GM18498 (cell line): ENCODE results near the gene HAGH.
"Not testable (repeated sequence)": the region's sequence is repeated elsewhere in the genome, so short reads cannot be mapped to it uniquely, and the experiment has no call there.

Source experiments
- ATAC-seq: cut with Tn5 transposase; IDR thresholded peaks from one replicate; pipeline ENCODE4 v1.9.1; 2021; ENCODE audit warnings: mild to moderate bottlenecking, moderate library complexity; ENCODE audit not compliant: unreplicated experiment

HAGH gene

GRCh38 chr16:1826691-1827573, at the start of gene HAGH, which contains the start of gene FAHD1:
TSS of gene HAGH (minus strand) at chr16:1826825. CDS start at chr16:1826787, 38 bp downstream.
TSS of gene FAHD1 (plus strand) at chr16:1827206. CDS start at chr16:1827239, 33 bp downstream.
- peak; percentile 88 for ATAC-seq

DNA sequence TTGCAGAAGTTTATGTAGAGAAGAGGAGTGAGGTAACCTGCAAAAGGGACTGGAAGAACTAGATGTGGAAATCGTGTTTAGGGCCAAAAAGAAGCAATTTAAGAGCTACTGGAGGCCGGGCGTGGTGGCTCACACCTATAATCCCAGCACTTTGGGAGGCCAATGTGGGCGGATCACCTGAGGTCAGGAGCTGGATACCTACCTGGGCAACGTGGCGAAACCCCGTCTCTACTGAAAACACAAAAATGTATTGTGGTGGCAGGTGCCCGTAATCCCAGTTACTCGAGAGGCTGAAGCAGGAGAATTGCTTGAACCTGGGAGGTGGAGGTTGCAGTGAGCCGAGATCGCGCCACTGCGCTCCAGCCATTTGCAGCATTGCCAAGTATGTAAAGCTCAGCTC, 49.4 kb upstream of the HAGH start:
- ATAC-seq, result not testable (repeated sequence)

GRCh38 chr16:1874854-1875253, 48.2 kb upstream of the HAGH start:
- ATAC-seq, result no peak

DNA sequence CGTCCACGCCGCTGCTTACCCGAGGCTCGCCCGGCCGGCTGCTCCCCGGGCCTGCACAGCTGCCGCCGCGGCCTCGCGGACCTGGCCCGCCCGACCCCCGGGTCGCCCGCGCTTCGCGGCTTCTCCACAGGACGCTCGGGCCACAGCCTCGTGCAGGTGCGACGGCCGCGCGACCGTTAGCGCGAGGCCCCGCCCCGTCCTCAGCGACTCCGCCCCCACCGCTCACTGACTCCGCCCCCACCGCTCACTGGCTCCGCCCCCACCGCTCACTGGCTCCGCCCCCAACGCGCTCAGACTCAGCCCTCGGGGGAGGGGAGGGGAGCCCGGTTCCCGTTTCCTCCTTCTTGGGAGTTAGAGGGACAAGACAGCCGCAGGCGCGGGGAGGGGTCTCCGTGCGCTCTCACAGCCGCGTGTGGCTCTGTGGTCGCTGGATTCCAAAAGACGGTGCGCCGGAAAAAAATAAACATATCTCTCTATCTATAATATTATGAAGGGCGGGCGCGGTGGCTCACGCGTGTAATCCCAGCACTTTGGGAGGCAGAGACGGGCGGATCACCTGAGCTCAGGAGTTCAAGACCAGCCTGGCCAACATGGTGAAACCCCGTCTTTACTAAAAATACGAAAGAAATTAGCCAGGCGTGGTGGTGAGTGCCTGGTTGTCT, 45.5 kb upstream of the HAGH start, which contains the start of gene MEIOB:
Gene MEIOB (minus strand): TSS at position 191 of the 662 bp plus-strand sequence. CDS start 3,989 bp downstream, outside the sequence.
- ATAC-seq, result no peak

GRCh38 chr16:1870365-1871082, 43.9 kb upstream of the HAGH start:
- no peak for ATAC-seq

- ATAC-seq, result no peak
These were observed 39.5 kb upstream of the HAGH start for GRCh38 chr16:1865902-1866690.

DNA sequence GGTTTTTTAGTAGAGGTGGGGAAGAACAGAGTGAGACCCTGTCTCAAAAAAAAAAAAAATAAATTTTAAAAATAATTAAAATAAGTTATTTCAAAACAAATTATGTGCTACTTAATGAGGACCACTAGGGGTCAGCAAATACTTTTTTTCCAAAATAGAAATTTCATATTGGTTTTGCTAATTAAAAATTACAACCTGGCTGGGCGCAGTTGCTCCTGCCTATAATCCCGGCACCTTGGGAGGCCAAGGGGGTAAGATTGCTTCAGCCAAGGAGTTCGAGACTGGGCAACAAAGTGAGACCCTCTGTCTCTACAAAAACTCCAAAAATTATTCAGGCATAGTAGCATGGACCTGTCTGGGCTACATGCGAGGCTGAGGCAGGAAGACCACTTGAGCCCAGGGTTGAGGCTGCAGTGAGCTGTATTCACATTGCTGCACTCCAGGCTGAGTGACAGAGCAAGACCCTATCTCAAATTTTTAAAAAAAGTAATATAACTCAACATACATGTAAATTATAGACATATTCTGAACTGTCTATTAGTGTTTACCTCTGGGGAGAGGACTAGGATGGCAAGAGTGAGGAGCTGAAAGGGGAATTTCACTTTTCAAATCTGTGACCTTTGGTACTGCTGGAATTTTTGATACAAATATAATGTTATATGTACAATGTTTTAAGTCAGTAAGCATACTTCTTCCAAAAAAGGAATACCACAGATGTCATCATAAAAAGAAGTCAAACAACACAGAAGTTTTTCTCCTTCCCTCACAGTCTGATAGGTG, 37.2 kb upstream of the HAGH start:
- ATAC-seq, result no peak

DNA sequence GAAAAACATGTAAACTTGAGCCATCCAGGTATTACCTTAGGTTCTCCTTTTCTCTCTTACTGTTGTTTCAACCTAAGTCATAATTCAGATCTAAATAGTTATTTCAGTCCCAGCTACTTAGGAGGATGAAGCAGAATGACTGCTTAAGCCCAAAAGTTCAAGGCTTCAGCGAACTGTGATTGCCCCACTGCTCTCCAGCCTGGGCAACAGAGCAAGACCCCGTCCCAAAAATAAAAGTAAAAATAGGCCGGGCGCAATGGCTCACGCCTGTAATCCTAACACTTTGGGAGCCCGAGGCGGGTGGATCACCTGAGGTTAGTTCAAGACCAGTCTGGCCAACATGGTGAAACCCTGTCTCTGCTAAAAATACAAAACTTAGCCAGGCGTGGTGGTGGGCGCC, 35.8 kb upstream of the HAGH start:
- no peak for ATAC-seq

DNA sequence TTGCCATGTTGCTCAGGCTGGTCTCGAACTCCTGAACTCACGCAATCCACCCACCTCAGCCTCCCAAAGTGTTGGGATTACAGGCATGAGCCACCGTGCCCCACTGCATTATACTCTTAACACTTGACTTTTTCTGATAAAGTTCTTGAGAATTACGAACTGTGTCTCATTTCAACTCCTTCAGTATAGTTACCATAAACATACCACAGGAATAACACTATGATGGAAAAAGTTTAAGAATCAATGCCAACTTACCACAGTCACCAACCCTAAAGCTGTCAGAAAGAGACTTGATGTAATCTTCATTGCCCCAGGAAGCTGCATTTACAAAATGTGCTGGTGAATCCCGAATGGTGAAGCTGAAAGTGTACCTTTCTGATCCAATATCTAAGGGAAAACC, 35.1 kb upstream of the HAGH start:
- no peak for ATAC-seq

GRCh38 chr16:1859650-1860049, 33.0 kb upstream of the HAGH start:
- no peak for ATAC-seq

DNA sequence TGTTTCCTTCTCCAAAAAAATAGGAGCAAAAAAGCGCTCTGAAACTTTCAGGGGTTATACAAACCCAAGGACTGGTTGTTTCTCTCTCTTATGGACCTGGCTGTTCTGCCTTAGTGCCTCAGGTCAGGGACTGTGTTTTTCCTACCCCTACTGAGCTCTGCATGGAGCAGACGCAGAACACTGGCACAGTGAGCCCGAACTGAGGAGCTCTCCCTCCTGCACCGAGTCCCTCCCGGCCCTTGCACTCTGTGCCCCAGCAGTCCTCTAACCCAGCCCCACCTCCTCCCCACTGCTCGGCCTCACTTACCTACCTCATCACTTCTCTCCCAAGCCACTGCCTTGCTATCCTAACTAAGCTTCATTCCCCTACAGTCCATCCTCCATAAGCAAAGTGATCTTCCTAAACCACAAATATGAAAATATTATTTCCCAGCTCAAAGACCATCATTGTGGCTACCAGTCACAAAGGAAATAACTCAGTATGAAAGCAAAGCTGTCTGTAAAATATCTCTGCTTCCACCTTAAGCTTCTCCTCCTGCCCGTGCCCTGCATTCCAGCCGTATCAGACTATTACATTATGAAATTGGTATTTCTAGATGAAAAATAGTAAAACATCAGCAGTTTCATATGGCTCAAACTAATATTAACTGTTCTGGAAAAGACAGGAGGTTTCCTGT, 31.7 kb upstream of the HAGH start:
- no peak for ATAC-seq

GRCh38 chr16:1857433-1858097, 30.9 kb upstream of the HAGH start:
- no peak for ATAC-seq

GRCh38 chr16:1851793-1852192, 25.2 kb upstream of the HAGH start:
- ATAC-seq, result no peak

DNA sequence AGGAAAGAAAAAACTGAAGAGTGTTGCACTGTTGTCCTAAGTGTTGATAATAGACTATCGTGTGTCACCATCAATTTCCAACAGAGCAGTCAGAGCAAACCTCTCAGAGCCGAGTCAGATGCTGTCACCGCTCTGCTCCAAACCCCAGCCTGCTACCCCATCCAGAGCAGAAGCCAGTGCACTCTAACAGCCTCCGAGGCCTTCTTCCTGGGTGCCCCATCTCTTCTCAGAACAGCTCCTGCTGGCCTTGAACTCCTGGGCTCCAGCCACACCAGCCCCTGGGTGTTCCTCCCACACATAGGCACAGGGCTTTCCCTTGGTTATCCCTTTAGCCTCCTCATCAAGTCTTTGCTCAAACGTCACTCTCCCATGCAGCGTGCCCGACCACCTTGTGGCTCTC, 24.4 kb upstream of the HAGH start:
- no peak for ATAC-seq

DNA sequence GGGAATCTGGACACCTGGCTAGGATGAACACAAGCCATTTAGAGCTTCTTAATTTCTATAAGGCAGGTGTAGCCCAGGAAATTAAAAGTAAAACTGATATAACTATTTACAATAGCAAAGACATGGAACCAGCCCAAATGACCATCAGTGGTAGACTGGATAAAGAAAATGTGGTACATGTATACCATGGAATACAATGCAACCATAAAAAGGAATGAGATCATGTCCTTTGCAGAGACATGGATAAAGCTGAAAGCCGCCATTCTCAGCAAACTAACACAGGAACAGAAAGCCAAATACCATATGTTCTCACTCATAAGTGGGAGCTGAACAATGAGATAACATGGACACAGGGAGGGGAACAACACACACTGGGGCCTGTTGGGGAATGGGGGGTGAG, 19.8 kb upstream of the HAGH start:
- no peak for ATAC-seq

- no peak for ATAC-seq
These were observed 19.4 kb upstream of the HAGH start for GRCh38 chr16:1845985-1846384.

DNA sequence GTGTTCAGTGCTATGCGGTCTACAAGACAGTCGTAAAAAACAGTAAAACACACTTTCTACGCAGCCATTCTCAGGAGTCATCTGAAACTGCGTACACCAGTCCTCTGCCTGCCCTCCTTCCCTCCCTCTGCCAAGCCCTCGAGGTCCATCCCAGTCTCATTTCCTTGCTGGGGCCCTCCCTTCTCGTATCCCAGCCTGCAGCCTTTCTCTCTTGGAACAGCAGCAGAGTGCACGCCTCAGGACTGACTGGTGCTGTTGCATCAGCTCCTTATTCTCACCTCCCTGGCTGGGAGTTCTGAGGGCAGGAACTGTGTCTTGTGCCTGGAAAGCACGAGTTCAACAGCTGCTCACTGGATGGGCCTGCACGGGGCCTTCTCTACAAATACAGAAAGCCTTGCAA, 12.9 kb upstream of the HAGH start:
- no peak for ATAC-seq

GRCh38 chr16:1834096-1834495, 7.5 kb upstream of the HAGH start:
- ATAC-seq, result no peak
